Natural killer cell (primary cell): ENCODE data around the gene NDUFAF3. TPM values are rescaled to one million over a fixed set of nuclear protein-coding genes. Genes with fewer than 3 reads are reported as not detected.

Experiments
- ATAC-seq, 3 donors: fragments of 150-1000 bp in 2 of 3; fragments of 200-7000 bp in 1 of 3; cut with Tn5 transposase; 1 replicate in 1 of 3; 2 replicates in 2 of 3; pipeline ENCODE4 v1.10.0; 2021; ENCODE audit warnings: mild to moderate bottlenecking in 2 of 3, moderate library complexity in 2 of 3
- DNase-seq, 2 donors: peaks; one replicate each; pipeline versions ENCODE4 v3.0.0 to v3.0.0-alpha.2; 2013 to 2021; ENCODE audit warnings: mixed read lengths in 1 of 2
- H3K27ac ChIP-seq: one replicate; pipeline ENCODE4 v1.5.1; 2013; ENCODE audit warnings: mild to moderate bottlenecking, low read length
- H3K27me3 ChIP-seq: one replicate; pipeline ENCODE4 v1.6.1; 2013; ENCODE audit warnings: low read length; ENCODE audit not compliant: control insufficient read depth, insufficient read depth
- H3K36me3 ChIP-seq: one replicate; pipeline ENCODE4 v1.6.1; 2013; ENCODE audit warnings: low read length; ENCODE audit not compliant: control insufficient read depth, insufficient read depth
- H3K4me1 ChIP-seq: one replicate; pipeline ENCODE4 v1.6.1; 2013; ENCODE audit warnings: low read length; ENCODE audit not compliant: control insufficient read depth, insufficient read depth
- H3K4me3 ChIP-seq: one replicate; pipeline ENCODE4 v1.5.1; 2013; ENCODE audit warnings: low read length
- H3K9me3 ChIP-seq: one replicate; pipeline ENCODE4 v1.6.1; 2013; ENCODE audit warnings: low read length; ENCODE audit not compliant: control insufficient read depth, insufficient read depth
- H3K27ac Mint-ChIP-seq, 2 donors: one replicate each; pipeline ENCODE4 v1.8.0; 2022; ENCODE audit warnings: mild to moderate bottlenecking in 2 of 2, mixed read lengths in 2 of 2, moderate library complexity in 1 of 2
- H3K27me3 Mint-ChIP-seq, 2 donors: one replicate each; pipeline ENCODE4 v1.8.0; 2022; ENCODE audit warnings: low read depth in 2 of 2, mixed read lengths in 2 of 2
- H3K36me3 Mint-ChIP-seq: one replicate; pipeline ENCODE4 v1.8.0; 2022; ENCODE audit warnings: mixed read lengths
- H3K4me1 Mint-ChIP-seq, 2 donors: one replicate each; pipeline ENCODE4 v1.8.0; 2022; ENCODE audit warnings: mixed read lengths in 2 of 2
- H3K4me3 Mint-ChIP-seq: one replicate; pipeline ENCODE4 v1.8.0; 2022; ENCODE audit warnings: mild to moderate bottlenecking, moderate library complexity, mixed read lengths
- H3K9me3 Mint-ChIP-seq, 2 donors: one replicate each; pipeline ENCODE4 v1.8.0; 2022; ENCODE audit warnings: mixed read lengths in 2 of 2
- WGBS: methylation state at CpG from one replicate; pipeline ENCODE4 v1.1.7; 2013; ENCODE audit warnings: missing lambda C conversion rate; ENCODE audit not compliant: insufficient coverage; 5-methylcytosine and 5-hydroxymethylcytosine counted together
- intact Hi-C: fragments of 100-400 bp; cut with micrococcal nuclease; formaldehyde crosslinking; loops from one replicate; pipeline ENCODE4 v1.14.2; 2022
- total RNA-seq, 4 donors: library from RNA; stranded (reverse); fragments of 120-200 nt in 1 of 4; gene quantifications; one replicate each; pipeline versions ENCODE4 v1.2.3 to v1.2.4, GENCODE V29; 2013 to 2022
- TF ChIP-seq, protein P1 (sequence below): fragments of 200-600 bp; IDR thresholded peaks from one replicate; pipeline ENCODE4 v1.8.0; 2022; ENCODE audit warnings: antibody characterized with exemption

The NDUFAF3 gene
- total RNA-seq, 3 donors from 2014 or later (not counting 1 experiment from before 2014, with no cell fraction given) = 51.0 to 72.9 (median 66.1) TPM

DNA sequence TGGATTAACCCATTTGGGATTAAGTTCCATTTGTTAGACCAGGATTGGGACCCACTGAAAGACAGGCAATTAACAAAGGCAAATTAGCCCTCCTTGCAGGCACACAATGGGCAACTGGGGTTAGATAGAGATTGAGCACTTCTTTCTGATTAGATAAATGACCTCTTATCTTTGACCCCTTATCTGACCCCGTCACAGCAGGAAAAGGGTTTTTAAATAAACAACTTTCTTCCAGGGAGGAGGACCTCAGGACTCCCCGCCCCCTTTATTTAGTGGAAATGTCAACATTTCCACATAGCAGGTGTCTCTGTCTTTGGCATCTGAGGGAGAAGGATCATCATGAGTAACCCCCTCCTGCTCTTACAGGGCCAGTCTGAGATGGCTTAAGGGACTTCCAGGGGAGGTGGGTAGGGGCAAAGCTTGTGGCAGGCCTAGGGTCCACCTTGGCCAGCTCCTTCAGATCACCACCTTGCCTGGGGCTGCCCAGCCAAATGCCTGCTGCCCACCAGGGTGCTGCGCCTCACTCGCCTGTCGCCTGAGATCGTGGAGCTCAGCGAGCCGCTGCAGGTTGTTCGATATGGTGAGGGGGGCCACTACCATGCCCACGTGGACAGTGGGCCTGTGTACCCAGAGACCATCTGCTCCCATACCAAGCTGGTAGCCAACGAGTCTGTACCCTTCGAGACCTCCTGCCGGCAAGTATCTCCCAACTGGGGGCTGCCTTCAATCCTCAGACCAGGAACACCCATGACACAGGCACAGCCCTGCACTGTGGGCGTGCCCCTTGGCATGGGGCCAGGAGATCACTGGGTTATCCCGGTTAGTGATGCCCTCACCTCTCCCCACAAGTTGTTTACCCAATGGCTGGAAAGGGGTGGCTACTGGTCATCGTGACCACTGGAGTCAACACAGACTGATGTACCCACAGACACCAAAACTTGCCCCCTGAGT is 17.3 kb upstream of the NDUFAF3 start:
- TF ChIP-seq, protein P1, sequence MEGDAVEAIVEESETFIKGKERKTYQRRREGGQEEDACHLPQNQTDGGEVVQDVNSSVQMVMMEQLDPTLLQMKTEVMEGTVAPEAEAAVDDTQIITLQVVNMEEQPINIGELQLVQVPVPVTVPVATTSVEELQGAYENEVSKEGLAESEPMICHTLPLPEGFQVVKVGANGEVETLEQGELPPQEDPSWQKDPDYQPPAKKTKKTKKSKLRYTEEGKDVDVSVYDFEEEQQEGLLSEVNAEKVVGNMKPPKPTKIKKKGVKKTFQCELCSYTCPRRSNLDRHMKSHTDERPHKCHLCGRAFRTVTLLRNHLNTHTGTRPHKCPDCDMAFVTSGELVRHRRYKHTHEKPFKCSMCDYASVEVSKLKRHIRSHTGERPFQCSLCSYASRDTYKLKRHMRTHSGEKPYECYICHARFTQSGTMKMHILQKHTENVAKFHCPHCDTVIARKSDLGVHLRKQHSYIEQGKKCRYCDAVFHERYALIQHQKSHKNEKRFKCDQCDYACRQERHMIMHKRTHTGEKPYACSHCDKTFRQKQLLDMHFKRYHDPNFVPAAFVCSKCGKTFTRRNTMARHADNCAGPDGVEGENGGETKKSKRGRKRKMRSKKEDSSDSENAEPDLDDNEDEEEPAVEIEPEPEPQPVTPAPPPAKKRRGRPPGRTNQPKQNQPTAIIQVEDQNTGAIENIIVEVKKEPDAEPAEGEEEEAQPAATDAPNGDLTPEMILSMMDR = no peak
- DNase-seq = no peak
- Mint-ChIP-seq H3K27me3 (no peaks in the 10 kb centered on the region), H3K4me3 (no peak overlapping the region), H3K4me1 (peaks cover 24% of the 10 kb centered on the region in 2 donors), H3K36me3 (no peaks in the 10 kb centered on the region), H3K27ac (no peak overlapping the region), H3K9me3 (no peaks in the 10 kb centered on the region)
- H3K9me3 ChIP-seq = no peaks in the 10 kb centered on the region
- intact Hi-C loops = loop anchor here (5.0 kb wide), 2 partner anchors 87 to 88 kb away; partner anchors contain the start of genes ARIH2 and QRICH1
- WGBS = 96% methylated on average over 15 of the region's 16 CpGs
- H3K36me3 ChIP-seq = no peaks in the 10 kb centered on the region
- H3K4me3 ChIP-seq = no peak overlapping the region
- no peaks in the 10 kb centered on the region for H3K27me3 ChIP-seq
- no peak for ATAC-seq
- H3K27ac ChIP-seq = no peak overlapping the region
- peaks cover 20% of the 10 kb centered on the region for H3K4me1 ChIP-seq

DNA sequence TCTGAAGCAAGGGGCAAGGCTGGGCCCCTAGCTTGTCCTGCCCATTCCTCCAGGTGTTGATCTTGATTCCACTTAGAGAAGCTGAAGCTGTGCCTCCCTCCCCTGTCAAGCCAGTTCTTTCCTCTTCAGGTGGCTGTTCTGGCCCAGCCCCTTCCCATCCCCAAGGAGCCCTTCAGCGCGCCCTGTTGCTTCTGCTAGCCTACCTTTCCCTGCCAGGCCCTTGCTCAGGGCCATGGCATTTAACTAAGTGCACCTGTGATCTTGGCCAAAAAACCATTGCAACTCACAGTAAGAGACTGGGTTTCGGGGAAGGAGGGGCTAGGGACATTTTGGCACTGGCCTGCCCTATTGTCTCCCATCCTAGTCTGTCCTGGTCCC is 16.6 kb upstream of the NDUFAF3 start:
- no peak overlapping the region for H3K27ac ChIP-seq
- TF ChIP-seq, protein P1 = no peak
- no peaks in the 10 kb centered on the region for H3K36me3 ChIP-seq
- H3K27me3 ChIP-seq = no peaks in the 10 kb centered on the region
- Mint-ChIP-seq H3K27ac (no peak overlapping the region), H3K36me3 (no peaks in the 10 kb centered on the region), H3K4me3 (no peak overlapping the region), H3K9me3 (no peaks in the 10 kb centered on the region), H3K27me3 (no peaks in the 10 kb centered on the region), H3K4me1 (peaks cover 21 to 24% of the 10 kb centered on the region in 2 donors)
- no peak overlapping the region for H3K4me3 ChIP-seq
- intact Hi-C loops = loop anchor here (5.0 kb wide), 2 partner anchors 87 to 88 kb away; partner anchors contain the start of genes ARIH2 and QRICH1
- H3K9me3 ChIP-seq = no peaks in the 10 kb centered on the region
- peaks cover 20% of the 10 kb centered on the region for H3K4me1 ChIP-seq
- DNase-seq = no peak
- no peak for ATAC-seq
- WGBS = 95% methylated on average over 3 of the region's 3 CpGs

DNA sequence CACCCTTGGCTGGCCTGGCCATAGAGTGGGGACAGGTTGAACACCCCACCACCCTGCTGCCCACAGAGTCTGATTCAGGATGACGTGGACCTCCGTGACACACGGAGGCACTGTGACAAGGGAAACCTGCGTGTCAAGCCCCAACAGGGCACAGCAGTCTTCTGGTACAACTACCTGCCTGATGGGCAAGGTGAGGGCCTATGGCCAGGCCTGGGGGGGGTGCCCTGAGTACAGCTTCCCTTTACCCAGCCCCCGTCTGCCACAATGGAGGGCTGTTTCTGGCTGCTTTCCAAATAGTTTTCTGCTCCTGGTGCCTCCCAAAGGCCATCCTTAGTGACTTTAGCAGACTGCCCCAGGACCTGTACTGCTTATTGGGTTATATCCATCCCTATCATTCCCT is 15.9 kb upstream of the NDUFAF3 start:
- WGBS = 92% methylated on average over 5 of the region's 5 CpGs
- H3K27ac Mint-ChIP-seq = peak overlapping the region in 1 of 2 donors; percentile 98
- Histone ChIP-seq H3K4me3 (peak overlapping the region; percentile 96), H3K27ac (peak overlapping the region; percentile 95), H3K27me3 (no peaks in the 10 kb centered on the region), H3K9me3 (no peaks in the 10 kb centered on the region), H3K36me3 (no peaks in the 10 kb centered on the region), H3K4me1 (peaks cover 20% of the 10 kb centered on the region)
- ATAC-seq (no peak), DNase-seq (no peak)
- peaks cover 21 to 24% of the 10 kb centered on the region in 2 donors for H3K4me1 Mint-ChIP-seq
- TF ChIP-seq, protein P1 = no peak
- H3K27me3 Mint-ChIP-seq = no peaks in the 10 kb centered on the region
- no peaks in the 10 kb centered on the region for H3K36me3 Mint-ChIP-seq
- H3K9me3 Mint-ChIP-seq = no peaks in the 10 kb centered on the region
- intact Hi-C loops = loop anchor here (2.0 to 5.0 kb wide), 3 partner anchors 15 to 89 kb away; partner anchors contain the start of genes ARIH2, P4HTM and QRICH1
- H3K4me3 Mint-ChIP-seq = no peak overlapping the region
